ENCODE results near the gene SRRM2. TPM values are rescaled to one million over a fixed set of nuclear protein-coding genes. Genes with fewer than 3 reads are reported as not detected.
A peak's percentile ranks its signal among the peaks of the same experiment; 100 is the strongest.

The SRRM2 gene
- total and polyA plus RNA-seq, 9 of the 15 experiments (the other 6 are each of a cell fraction or from before 2014, with no cell fraction given), result 26.7 to 563 (median 81.1) TPM

DNA sequence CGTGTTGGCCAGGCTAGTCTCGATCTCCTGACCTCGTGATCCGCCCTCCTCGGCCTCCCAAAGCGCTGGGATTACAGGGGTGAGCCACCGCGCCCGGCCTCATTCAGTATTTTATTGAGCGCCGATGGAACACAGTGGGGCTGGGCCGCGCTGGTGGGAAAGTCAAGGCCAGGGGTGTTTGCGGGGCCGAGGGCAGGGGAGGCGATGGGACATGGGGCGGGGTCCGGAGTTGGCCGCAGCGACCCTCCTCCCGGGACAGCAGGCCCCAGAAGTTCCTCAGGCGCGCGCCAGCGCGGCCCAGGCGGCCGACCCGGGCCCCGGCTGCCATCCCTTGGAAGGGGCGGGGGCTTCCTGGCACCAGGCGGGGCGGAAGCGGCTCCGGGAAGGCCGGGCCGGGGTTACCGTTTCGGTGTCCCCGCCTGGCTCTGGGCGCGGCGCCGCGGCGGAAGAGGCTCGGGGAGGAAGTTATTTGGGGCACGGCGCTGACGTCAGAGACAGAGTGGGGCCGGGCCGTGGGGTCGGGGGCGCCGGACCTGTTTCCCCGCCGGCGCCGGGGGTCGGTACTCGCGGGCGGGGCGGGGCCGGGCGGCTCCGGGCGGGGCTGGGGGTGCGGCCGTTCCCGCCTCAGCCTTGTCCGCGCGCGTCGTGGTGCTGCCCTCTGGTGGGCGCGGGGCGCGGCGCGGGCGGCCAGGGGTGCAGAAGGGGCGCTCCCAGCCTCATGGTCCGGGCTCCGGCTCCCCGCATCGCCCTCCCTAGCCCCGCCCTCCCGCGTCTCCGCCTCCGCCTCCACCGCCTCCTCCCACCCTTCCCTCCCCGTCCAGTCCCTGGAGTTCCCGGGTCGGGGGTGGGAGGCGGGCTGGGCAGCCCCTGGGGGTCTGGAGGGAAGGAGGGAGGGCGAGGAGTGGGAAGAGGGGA is 31.5 kb upstream of the SRRM2 start (continued):
- TF ChIP-seq, protein P1, sequence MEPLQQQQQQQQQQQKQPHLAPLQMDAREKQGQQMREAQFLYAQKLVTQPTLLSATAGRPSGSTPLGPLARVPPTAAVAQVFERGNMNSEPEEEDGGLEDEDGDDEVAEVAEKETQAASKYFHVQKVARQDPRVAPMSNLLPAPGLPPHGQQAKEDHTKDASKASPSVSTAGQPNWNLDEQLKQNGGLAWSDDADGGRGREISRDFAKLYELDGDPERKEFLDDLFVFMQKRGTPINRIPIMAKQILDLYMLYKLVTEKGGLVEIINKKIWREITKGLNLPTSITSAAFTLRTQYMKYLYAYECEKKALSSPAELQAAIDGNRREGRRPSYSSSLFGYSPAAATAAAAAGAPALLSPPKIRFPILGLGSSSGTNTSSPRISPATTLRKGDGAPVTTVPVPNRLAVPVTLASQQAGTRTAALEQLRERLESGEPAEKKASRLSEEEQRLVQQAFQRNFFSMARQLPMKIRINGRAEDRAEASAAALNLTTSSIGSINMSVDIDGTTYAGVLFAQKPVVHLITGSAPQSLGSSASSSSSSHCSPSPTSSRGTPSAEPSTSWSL (CRISPR knock-in tag; IDR thresholded peaks at IDR 0.05; ENCODE audit: borderline replicate concordance), result no peak
- TF ChIP-seq SLC30A9 (CRISPR knock-in tag; IDR thresholded peaks at IDR 0.05) (no peak), NFIC (IDR thresholded peaks at IDR 0.05) (peak; percentile 49; the same call in 1 of the 2 replicates), ELF1 (tag; IDR thresholded peaks at IDR 0.05) (peak; percentile 79), TCF7L2 (IDR thresholded peaks at IDR 0.05; ENCODE audit: low read depth, low read length) (no peak), KDM5B (IDR thresholded peaks at IDR 0.05; ENCODE audit: insufficient replicate concordance, low read depth, low read length) (peak; percentile 49), HMGN3 (IDR thresholded peaks at IDR 0.05; ENCODE audit: borderline replicate concordance, extremely low read depth, insufficient read length, low read depth, low read length) (peak; percentile 76), MAZ (CRISPR knock-in tag; conservative IDR thresholded peaks at IDR 0.05 in 1 of 2, IDR thresholded peaks at IDR 0.05 in 1 of 2) (peak; percentile 72 to 86), DMBX1 (CRISPR knock-in tag; IDR thresholded peaks at IDR 0.05; ENCODE audit: borderline replicate concordance) (peak; percentile 27; the same call in 1 of the 2 replicates), SMC3 (conservative IDR thresholded peaks at IDR 0.05; ENCODE audit: insufficient read depth, low read depth, low read length) (no peak), ZNF507 (tag; conservative IDR thresholded peaks at IDR 0.05) (no peak), CEBPG (CRISPR knock-in tag; IDR thresholded peaks at IDR 0.05) (no peak), CEBPG (tag; conservative IDR thresholded peaks at IDR 0.05 in 1 of 2, IDR thresholded peaks at IDR 0.05 in 1 of 2) (no peak), HNRNPUL1 (IDR thresholded peaks at IDR 0.05; ENCODE audit: low read length) (no peak), GABPA (tag; conservative IDR thresholded peaks at IDR 0.05; ENCODE audit: low read depth) (peak; percentile 100), SMAD3 (CRISPR knock-in tag; conservative IDR thresholded peaks at IDR 0.05) (no peak), ESRRA (IDR thresholded peaks at IDR 0.05; ENCODE audit: borderline replicate concordance, low read depth) (0 out of 2 replicates have a peak, but pooled peaks have one; percentile 33)
- TF ChIP-seq, protein P2, sequence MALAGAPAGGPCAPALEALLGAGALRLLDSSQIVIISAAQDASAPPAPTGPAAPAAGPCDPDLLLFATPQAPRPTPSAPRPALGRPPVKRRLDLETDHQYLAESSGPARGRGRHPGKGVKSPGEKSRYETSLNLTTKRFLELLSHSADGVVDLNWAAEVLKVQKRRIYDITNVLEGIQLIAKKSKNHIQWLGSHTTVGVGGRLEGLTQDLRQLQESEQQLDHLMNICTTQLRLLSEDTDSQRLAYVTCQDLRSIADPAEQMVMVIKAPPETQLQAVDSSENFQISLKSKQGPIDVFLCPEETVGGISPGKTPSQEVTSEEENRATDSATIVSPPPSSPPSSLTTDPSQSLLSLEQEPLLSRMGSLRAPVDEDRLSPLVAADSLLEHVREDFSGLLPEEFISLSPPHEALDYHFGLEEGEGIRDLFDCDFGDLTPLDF (CRISPR knock-in tag; IDR thresholded peaks at IDR 0.05), result 0 out of 2 replicates have a peak, but pooled peaks have one; percentile 40
- TF ChIP-seq, protein P3, sequence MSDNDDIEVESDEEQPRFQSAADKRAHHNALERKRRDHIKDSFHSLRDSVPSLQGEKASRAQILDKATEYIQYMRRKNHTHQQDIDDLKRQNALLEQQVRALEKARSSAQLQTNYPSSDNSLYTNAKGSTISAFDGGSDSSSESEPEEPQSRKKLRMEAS (CRISPR knock-in tag; IDR thresholded peaks at IDR 0.05), result peak; percentile 50; the same call in 1 of the 2 replicates
- TF ChIP-seq, protein P4, sequence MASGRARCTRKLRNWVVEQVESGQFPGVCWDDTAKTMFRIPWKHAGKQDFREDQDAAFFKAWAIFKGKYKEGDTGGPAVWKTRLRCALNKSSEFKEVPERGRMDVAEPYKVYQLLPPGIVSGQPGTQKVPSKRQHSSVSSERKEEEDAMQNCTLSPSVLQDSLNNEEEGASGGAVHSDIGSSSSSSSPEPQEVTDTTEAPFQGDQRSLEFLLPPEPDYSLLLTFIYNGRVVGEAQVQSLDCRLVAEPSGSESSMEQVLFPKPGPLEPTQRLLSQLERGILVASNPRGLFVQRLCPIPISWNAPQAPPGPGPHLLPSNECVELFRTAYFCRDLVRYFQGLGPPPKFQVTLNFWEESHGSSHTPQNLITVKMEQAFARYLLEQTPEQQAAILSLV (tag; IDR thresholded peaks at IDR 0.05), result no peak
- TF ChIP-seq, protein P5, sequence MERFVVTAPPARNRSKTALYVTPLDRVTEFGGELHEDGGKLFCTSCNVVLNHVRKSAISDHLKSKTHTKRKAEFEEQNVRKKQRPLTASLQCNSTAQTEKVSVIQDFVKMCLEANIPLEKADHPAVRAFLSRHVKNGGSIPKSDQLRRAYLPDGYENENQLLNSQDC (CRISPR knock-in tag; IDR thresholded peaks at IDR 0.05), result 0 out of 2 replicates have a peak, but pooled peaks have one; percentile 45
